ENCODE results near the gene OAS3. TPM values are rescaled to one million over a fixed set of nuclear protein-coding genes. Genes with fewer than 3 reads are reported as not detected.

Gene OAS3
- total and polyA plus RNA-seq, 9 of the 15 experiments (the other 6 are each of a cell fraction or from before 2014, with no cell fraction given), result 0.21 to 2.0 (median 0.83) TPM

DNA sequence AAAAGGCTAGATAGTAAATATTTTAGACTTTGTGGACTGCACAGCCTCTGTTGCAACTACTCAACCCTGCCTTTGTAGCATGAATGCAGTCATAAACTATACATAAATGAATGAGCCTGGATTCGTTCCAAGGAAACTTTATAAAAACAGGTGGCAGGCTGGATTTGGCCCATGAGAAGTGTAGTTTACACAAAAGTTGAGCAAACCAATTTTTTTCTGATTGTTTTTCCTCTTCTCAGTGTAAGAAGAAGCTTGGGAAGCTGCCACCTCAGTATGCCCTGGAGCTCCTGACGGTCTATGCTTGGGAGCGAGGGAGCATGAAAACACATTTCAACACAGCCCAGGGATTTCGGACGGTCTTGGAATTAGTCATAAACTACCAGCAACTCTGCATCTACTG is 22.0 kb upstream of the OAS3 start (continued):
- TF ChIP-seq, protein P1, sequence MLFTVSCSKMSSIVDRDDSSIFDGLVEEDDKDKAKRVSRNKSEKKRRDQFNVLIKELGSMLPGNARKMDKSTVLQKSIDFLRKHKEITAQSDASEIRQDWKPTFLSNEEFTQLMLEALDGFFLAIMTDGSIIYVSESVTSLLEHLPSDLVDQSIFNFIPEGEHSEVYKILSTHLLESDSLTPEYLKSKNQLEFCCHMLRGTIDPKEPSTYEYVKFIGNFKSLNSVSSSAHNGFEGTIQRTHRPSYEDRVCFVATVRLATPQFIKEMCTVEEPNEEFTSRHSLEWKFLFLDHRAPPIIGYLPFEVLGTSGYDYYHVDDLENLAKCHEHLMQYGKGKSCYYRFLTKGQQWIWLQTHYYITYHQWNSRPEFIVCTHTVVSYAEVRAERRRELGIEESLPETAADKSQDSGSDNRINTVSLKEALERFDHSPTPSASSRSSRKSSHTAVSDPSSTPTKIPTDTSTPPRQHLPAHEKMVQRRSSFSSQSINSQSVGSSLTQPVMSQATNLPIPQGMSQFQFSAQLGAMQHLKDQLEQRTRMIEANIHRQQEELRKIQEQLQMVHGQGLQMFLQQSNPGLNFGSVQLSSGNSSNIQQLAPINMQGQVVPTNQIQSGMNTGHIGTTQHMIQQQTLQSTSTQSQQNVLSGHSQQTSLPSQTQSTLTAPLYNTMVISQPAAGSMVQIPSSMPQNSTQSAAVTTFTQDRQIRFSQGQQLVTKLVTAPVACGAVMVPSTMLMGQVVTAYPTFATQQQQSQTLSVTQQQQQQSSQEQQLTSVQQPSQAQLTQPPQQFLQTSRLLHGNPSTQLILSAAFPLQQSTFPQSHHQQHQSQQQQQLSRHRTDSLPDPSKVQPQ (CRISPR knock-in tag; IDR thresholded peaks at IDR 0.05; ENCODE audit: borderline replicate concordance), result no peak
- TF ChIP-seq MTA1 (IDR thresholded peaks at IDR 0.05; ENCODE audit: borderline replicate concordance), result no peak

DNA sequence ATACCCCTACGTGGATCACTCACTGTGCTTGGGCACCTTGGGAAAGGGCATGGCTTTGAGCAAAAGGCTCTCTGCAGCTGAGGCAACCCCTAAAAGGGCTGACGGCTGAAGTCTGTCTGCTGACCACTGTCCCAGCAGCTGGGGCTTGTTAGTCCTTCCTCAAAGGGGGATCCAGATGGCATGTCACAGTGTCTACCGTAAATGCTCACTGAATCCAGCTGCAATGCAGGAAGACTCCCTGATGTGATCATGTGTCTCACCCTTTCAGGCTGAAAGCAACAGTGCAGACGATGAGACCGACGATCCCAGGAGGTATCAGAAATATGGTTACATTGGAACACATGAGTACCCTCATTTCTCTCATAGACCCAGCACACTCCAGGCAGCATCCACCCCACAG is 19.2 kb upstream of the OAS3 start:
- no peak overlapping the region for H3K9ac ChIP-seq (ENCODE audit: insufficient read depth in 1 of 2, low read depth in 2 of 2, low read length in 2 of 2)
- no peak for FAIRE-seq
- no peaks in the 10 kb centered on the region for H3K9me3 ChIP-seq (replicated peaks; ENCODE audit: control insufficient read depth, insufficient read depth, low read depth, low read length)
- CTCF ChIA-PET (ENCODE audit: low intra/inter-chr PET ratio), result no interaction called here
- no peak for DNase-seq (ENCODE audit: extremely low read depth in 1 of 4, low spot score in 3 of 4)
- H2AFZ ChIP-seq (ENCODE audit: low read depth, low read length), result no peak overlapping the region
- POLR2A ChIA-PET, result interaction anchor here (0.6 kb wide), 1 partner anchor 26 kb away, joined by 3 read pairs; no protein-coding TSS in a partner anchor
- H3K4me2 ChIP-seq (ENCODE audit: insufficient read depth, low read length), result no peak overlapping the region
- H3K4me1 ChIP-seq (replicated peaks in 1 of 2; ENCODE audit: control insufficient read depth in 2 of 2, insufficient read depth in 2 of 2, low read length in 2 of 2), result no peaks in the 10 kb centered on the region
- BruUV-seq (replicated peaks), result no TSS peak
- intact Hi-C loops (cut with micrococcal nuclease) (no loop called here), in situ Hi-C loops (cut with MboI) (no loop called here)
- no peaks in the 10 kb centered on the region for H3K79me2 ChIP-seq (ENCODE audit: control insufficient read depth, insufficient read depth, low read length)
- H4K20me1 ChIP-seq (replicated peaks; ENCODE audit: control insufficient read depth, insufficient read depth, low read length), result no peaks in the 10 kb centered on the region
- H3K27me3 ChIP-seq (ENCODE audit: control insufficient read depth in 2 of 2, insufficient read depth in 2 of 2, low read length in 2 of 2), result no peaks in the 10 kb centered on the region
- H3K4me3 ChIP-seq, result no peak overlapping the region
- no peak for ATAC-seq
- no peaks in the 10 kb centered on the region for H3K36me3 ChIP-seq (ENCODE audit: control insufficient read depth, insufficient read depth, low read length)
- 1% methylated on average over 6 of the region's 6 CpGs for WGBS (ENCODE audit: insufficient coverage, low coverage, missing lambda C conversion rate)
- no peak overlapping the region for H3K27ac ChIP-seq (ENCODE audit: extremely low read depth, low read depth, low read length)
- no peaks in the 10 kb centered on the region for H3K9me1 ChIP-seq (ENCODE audit: control insufficient read depth, insufficient read depth, low read length)
- TF ChIP-seq TAF7 (tag; IDR thresholded peaks at IDR 0.05) (no peak), TGIF2 (CRISPR knock-in tag; IDR thresholded peaks at IDR 0.05) (no peak), STAT5B (CRISPR knock-in tag; IDR thresholded peaks at IDR 0.05) (no peak), SAFB2 (IDR thresholded peaks at IDR 0.05; ENCODE audit: borderline replicate concordance, low read depth, low read length, severe bottlenecking) (no peak), SRSF3 (IDR thresholded peaks at IDR 0.05; ENCODE audit: insufficient read depth, low read length) (no peak), NR2C2 (CRISPR knock-in tag; IDR thresholded peaks at IDR 0.05) (no peak), NR2C2 (tag; IDR thresholded peaks at IDR 0.05) (no peak), PHF8 (IDR thresholded peaks at IDR 0.05; ENCODE audit: borderline replicate concordance, low read length) (no peak), HDAC6 (IDR thresholded peaks at IDR 0.05; ENCODE audit: low read depth, low read length) (no peak), PKNOX1 (IDR thresholded peaks at IDR 0.05) (no peak), SREBF1 (IDR thresholded peaks at IDR 0.05; ENCODE audit: borderline replicate concordance, low read depth, low read length) (no peak), FOXK2 (conservative IDR thresholded peaks at IDR 0.05 in 1 of 2, IDR thresholded peaks at IDR 0.05 in 1 of 2; ENCODE audit: low read depth in 2 of 2) (no peak), BDP1 (IDR thresholded peaks at IDR 0.05; ENCODE audit: insufficient read depth, insufficient read length) (no peak), RCOR1 (IDR thresholded peaks at IDR 0.05; ENCODE audit: borderline replicate concordance in 1 of 2, low read depth in 2 of 2, low read length in 2 of 2) (no peak)
- TF ChIP-seq, protein P2, sequence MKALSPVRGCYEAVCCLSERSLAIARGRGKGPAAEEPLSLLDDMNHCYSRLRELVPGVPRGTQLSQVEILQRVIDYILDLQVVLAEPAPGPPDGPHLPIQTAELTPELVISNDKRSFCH (CRISPR knock-in tag; IDR thresholded peaks at IDR 0.05), result no peak
- TF ChIP-seq, protein P2 (tag; IDR thresholded peaks at IDR 0.05), result no peak
